Endodermal cell (in vitro differentiated cells): Measurements from ENCODE around the gene MAIP1. TPM values are rescaled to one million over a fixed set of nuclear protein-coding genes. Genes with fewer than 3 reads are reported as not detected.

Source experiments
- DNase-seq: peaks from one replicate; pipeline ENCODE4 v3.0.0-alpha.2; 2017
- H3K27ac ChIP-seq: 2 replicates; pipeline ENCODE4 v1.5.1; 2013; ENCODE audit warnings: mild to moderate bottlenecking, low read depth, low read length, moderate library complexity
- H3K27me3 ChIP-seq: 2 replicates; pipeline ENCODE4 v1.6.1; 2013; ENCODE audit warnings: mild to moderate bottlenecking, low read length, moderate library complexity; ENCODE audit not compliant: insufficient read depth, control insufficient read depth, poor library complexity, severe bottlenecking
- H3K36me3 ChIP-seq: 2 replicates; pipeline ENCODE4 v1.7.0; 2013; ENCODE audit warnings: mild to moderate bottlenecking, low read length, moderate library complexity; ENCODE audit not compliant: control insufficient read depth, insufficient read depth
- H3K4me1 ChIP-seq: one replicate; pipeline ENCODE4 v1.7.0; 2013; ENCODE audit warnings: low read length; ENCODE audit not compliant: control insufficient read depth, insufficient read depth
- H3K4me3 ChIP-seq: 2 replicates; pipeline ENCODE4 v1.5.1; 2013; ENCODE audit warnings: mild to moderate bottlenecking, low read length, moderate library complexity
- H3K9ac ChIP-seq: 2 replicates; pipeline ENCODE4 v1.6.1; 2013; ENCODE audit warnings: mild to moderate bottlenecking, low read length, moderate library complexity; ENCODE audit not compliant: poor library complexity, severe bottlenecking; ENCODE audit errors: extremely low read depth
- H3K9me3 ChIP-seq: 2 replicates; pipeline ENCODE4 v1.6.1; 2013; ENCODE audit warnings: mild to moderate bottlenecking, low read length, moderate library complexity; ENCODE audit not compliant: control insufficient read depth
- H3K27ac Mint-ChIP-seq: 2 replicates; pipeline ENCODE4 v1.8.0; 2020; ENCODE audit warnings: mixed read lengths
- H3K27me3 Mint-ChIP-seq: 2 replicates; pipeline ENCODE4 v1.8.0; 2021; ENCODE audit warnings: mild to moderate bottlenecking, mixed read lengths; ENCODE audit not compliant: insufficient read depth
- H3K36me3 Mint-ChIP-seq: 2 replicates; pipeline ENCODE4 v1.8.0; 2020; ENCODE audit warnings: low read depth, mixed read lengths
- H3K4me1 Mint-ChIP-seq: 2 replicates; pipeline ENCODE4 v1.8.0; 2020; ENCODE audit warnings: mixed read lengths
- H3K4me3 Mint-ChIP-seq: 2 replicates; pipeline ENCODE4 v1.8.0; 2020; ENCODE audit warnings: mild to moderate bottlenecking, moderate library complexity, mixed read lengths
- H3K9me3 Mint-ChIP-seq: 2 replicates; pipeline ENCODE4 v1.8.0; 2020; ENCODE audit warnings: mild to moderate bottlenecking, mixed read lengths
- WGBS, 2 experiments: methylation state at CpG; one replicate each; pipeline versions ENCODE4 v1.1.5 to v1.1.7; 2013; ENCODE audit warnings: missing lambda C conversion rate in 2 of 2, mixed read lengths in 1 of 2; ENCODE audit not compliant: insufficient coverage in 1 of 2, insufficient read length in 1 of 2; 5-methylcytosine and 5-hydroxymethylcytosine counted together
- total RNA-seq, 2 donors: library from RNA; stranded (reverse); fragmentation: NEBNext Ultra II Directional in 1 of 2; extraction: Animal tissue kit (Norgen Biotek cat#: 25700) in 1 of 2; gene quantifications; 2 replicates in 1 of 2; 3 replicates in 1 of 2; pipeline ENCODE4 v1.2.1, GENCODE V29; 2021
- TF ChIP-seq, protein P1 (sequence below): fragments of 200-600 bp; sonication (generic); conservative IDR thresholded peaks from 2 replicates; pipeline ENCODE4 v1.5.0; 2021; ENCODE audit warnings: antibody characterized with exemption, mild to moderate bottlenecking

MAIP1 gene
- total RNA-seq, 2 donors from 2014 or later, result 20.9 to 23.7 TPM

DNA sequence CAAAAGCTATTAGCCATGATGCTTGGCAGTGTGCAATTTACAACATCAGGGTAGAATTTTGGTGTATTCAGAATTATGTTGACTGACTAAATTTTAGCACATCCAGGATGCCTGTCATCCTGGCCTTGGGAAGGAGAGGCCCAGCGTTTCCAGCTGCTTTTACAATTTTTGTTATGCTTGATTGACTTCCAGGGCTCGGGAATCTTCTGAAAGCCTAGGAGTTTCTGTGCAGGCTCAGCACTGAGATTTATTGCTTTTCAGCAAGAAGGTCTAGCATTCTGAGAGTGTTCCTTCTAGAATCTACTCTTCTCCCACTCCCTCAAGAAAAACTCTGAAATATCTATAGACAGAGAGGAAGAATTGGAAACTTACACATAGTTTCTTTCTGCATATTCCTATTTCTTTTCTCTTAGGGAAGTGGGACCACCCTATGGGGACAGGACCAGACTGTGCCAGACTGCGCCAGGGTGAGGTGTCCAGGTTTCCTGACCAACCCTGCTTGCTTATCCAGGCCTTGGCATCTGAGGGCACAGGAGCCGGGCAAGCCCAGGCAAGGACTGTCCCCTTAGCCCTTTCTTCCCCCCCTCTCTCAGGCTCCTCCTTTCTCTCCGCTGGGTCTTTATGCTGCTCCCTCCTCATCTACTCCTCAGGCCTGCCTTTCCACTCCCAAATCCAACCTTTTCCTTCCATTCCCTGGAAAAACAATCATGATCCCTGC is 26.9 kb downstream of the MAIP1 start:
- H3K27ac ChIP-seq, result no peak overlapping the region
- no peaks in the 10 kb centered on the region for H3K9me3 Mint-ChIP-seq
- H3K27ac Mint-ChIP-seq, result no peak overlapping the region

GRCh38 chr2:199983534-199983933 is 28.2 kb downstream of the MAIP1 start:
- Mint-ChIP-seq H3K27ac (no peak overlapping the region), H3K27me3 (no peaks in the 10 kb centered on the region), H3K4me1 (peaks cover 18% of the 10 kb centered on the region), H3K9me3 (no peaks in the 10 kb centered on the region), H3K4me3 (no peak overlapping the region), H3K36me3 (no peaks in the 10 kb centered on the region)
- TF ChIP-seq, protein P1, sequence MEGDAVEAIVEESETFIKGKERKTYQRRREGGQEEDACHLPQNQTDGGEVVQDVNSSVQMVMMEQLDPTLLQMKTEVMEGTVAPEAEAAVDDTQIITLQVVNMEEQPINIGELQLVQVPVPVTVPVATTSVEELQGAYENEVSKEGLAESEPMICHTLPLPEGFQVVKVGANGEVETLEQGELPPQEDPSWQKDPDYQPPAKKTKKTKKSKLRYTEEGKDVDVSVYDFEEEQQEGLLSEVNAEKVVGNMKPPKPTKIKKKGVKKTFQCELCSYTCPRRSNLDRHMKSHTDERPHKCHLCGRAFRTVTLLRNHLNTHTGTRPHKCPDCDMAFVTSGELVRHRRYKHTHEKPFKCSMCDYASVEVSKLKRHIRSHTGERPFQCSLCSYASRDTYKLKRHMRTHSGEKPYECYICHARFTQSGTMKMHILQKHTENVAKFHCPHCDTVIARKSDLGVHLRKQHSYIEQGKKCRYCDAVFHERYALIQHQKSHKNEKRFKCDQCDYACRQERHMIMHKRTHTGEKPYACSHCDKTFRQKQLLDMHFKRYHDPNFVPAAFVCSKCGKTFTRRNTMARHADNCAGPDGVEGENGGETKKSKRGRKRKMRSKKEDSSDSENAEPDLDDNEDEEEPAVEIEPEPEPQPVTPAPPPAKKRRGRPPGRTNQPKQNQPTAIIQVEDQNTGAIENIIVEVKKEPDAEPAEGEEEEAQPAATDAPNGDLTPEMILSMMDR, result no peak
- no peak for DNase-seq
- WGBS, 2 experiments, result 20 to 21% methylated on average over 1 of the region's 1 CpG
- Histone ChIP-seq H3K27ac (no peak overlapping the region), H3K9ac (no peak overlapping the region), H3K4me3 (no peak overlapping the region), H3K4me1 (peaks cover 7% of the 10 kb centered on the region), H3K36me3 (no peaks in the 10 kb centered on the region), H3K9me3 (no peaks in the 10 kb centered on the region), H3K27me3 (no peaks in the 10 kb centered on the region)

More for the DNA sequence above, 26.9 kb downstream of the MAIP1 start:
- Histone ChIP-seq H3K9ac (no peak overlapping the region), H3K36me3 (no peaks in the 10 kb centered on the region), H3K4me3 (no peak overlapping the region), H3K27me3 (no peaks in the 10 kb centered on the region), H3K4me1 (peaks cover 7% of the 10 kb centered on the region), H3K9me3 (no peaks in the 10 kb centered on the region)
- 61 to 74% methylated on average over 4 to 5 of the region's 5 CpGs for WGBS, 2 experiments
- H3K4me3 Mint-ChIP-seq, result no peak overlapping the region
- no peaks in the 10 kb centered on the region for H3K27me3 Mint-ChIP-seq
- H3K36me3 Mint-ChIP-seq, result no peaks in the 10 kb centered on the region
- H3K4me1 Mint-ChIP-seq, result peaks cover 22% of the 10 kb centered on the region
- DNase-seq, result no peak
- TF ChIP-seq, protein P1, result no peak

DNA sequence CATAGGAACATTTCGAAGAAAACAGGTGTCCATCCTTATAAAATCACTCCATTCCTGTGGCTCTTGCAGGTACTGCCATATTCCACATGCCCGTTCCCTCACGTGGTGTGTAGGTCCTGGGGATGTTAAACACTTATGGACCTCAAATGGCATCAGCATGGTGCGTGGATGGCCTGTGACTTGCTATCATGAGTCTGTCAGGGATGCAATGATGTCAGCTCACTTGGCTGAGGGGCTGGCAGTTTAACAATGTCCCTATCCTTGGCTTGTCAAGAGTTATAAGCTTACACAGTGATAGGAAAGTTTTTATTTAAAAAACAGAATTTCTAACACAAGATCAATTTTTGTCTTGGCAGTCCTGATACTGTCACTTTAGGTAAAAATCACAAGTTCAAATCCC is 28.8 kb downstream of the MAIP1 start:
- H3K27ac ChIP-seq, result no peak overlapping the region
- DNase-seq, result no peak
- no peaks in the 10 kb centered on the region for H3K36me3 ChIP-seq
- H3K9me3 ChIP-seq, result no peaks in the 10 kb centered on the region
- no peak overlapping the region for H3K4me3 Mint-ChIP-seq
- H3K9ac ChIP-seq, result no peak overlapping the region
- H3K9me3 Mint-ChIP-seq, result no peaks in the 10 kb centered on the region
- H3K4me1 Mint-ChIP-seq, result peaks cover 17% of the 10 kb centered on the region
- H3K27me3 ChIP-seq, result no peaks in the 10 kb centered on the region
- 93 to 94% methylated on average over 2 to 4 of the region's 4 CpGs for WGBS, 2 experiments
- no peaks in the 10 kb centered on the region for H3K27me3 Mint-ChIP-seq
- no peak overlapping the region for H3K27ac Mint-ChIP-seq
- H3K4me1 ChIP-seq, result peaks cover 7% of the 10 kb centered on the region
- no peaks in the 10 kb centered on the region for H3K36me3 Mint-ChIP-seq
- no peak overlapping the region for H3K4me3 ChIP-seq
- TF ChIP-seq, protein P1, result no peak
